IPS-18c (cell line): ENCODE data around the gene PHF21A.

Experiments
- H3K4me3 ChIP-seq: 2 replicates; pipeline ENCODE4 v1.7.0; 2013; ENCODE audit warnings: low read depth, mild to moderate bottlenecking, low read length, moderate library complexity; ENCODE audit not compliant: insufficient read depth
- H3K9me3 ChIP-seq: one replicate; pipeline ENCODE4 v1.6.1; 2013; ENCODE audit warnings: mild to moderate bottlenecking, low read length, moderate library complexity; ENCODE audit not compliant: control insufficient read depth, insufficient read depth

PHF21A gene

DNA sequence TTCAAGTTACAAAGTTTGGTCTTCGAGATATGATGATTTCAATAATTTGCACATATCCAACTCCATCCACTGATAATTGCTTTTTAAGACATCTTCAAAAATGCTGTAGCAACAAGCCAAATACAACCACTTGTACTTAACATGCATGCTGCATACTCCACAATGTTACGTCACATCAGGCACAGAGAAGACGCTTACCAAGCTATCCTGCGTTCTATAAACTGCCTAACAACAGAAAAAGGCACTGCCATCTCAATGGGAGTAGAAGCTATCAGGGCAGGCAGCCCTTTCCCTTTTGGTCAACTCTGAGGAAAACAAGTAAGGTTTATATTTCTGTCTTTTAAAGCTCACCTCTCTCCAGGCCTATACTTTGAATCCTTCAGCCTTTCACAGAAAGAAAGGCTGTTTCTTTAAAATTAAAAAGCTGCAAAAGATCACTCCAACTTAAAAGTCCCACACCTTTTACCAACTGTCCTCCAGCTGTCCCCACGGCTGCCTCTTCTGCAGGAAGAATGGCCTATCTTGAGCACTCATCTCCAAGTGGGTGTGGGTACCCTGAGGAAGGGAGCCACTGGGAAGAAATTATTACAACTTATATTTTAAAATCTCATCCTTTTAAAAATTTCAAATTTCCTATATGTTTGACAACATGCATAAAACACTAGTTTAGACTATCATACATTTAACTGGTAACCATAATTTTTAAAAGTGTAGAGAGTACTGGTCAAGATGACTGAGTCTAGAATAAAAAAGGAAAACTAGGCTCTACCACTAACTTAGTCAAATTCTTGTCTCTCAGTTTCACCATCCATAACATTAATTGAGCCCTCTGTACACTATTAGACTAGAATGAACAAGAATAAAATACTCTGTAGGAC, 14.5 kb downstream of the PHF21A start:
- Histone ChIP-seq H3K9me3 (no peaks in the 10 kb centered on the region), H3K4me3 (no peak overlapping the region)

DNA sequence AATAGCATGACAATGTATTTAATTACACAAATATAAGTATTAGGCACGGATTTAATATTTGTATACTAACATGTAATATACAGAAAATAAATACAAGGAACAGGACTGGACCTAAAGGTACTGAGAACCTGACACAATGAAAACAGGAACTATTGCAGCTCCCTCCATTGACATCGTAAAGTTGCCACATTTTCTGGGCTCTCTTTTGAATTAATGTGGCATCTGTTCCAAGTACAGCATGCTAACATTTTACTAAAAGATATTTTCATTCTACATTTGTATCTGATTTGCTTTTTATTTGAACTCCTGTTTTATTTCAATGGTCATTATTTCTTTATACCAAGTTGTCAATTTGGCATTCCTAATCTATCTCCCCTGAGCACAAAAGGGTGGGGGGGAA, 15.3 kb downstream of the PHF21A start:
- Histone ChIP-seq H3K9me3 (no peaks in the 10 kb centered on the region), H3K4me3 (no peak overlapping the region)

DNA sequence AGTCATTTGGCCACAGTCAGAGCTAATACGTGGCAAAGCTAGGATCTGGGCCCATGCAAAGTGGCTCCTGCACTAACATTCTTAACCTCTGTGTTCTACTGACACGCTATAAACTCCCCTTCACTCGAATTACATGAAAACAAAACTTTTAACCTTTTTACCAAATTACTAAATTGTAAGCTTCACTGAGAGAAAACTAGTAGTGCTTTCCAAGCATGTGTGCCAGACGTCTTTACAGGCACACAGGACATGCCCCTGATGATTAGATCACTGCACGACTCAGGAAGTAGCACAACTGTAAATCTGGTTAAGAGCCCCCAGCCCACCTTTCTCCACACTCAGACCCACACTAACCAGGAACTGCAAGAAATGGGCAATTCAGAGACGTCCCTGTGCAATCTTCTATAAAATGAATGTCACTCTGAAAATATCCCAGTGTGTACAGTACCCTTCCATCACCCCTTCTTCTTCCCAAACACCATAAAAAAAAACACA, 16.1 kb downstream of the PHF21A start:
- H3K9me3 ChIP-seq, result no peaks in the 10 kb centered on the region
- no peak overlapping the region for H3K4me3 ChIP-seq

DNA sequence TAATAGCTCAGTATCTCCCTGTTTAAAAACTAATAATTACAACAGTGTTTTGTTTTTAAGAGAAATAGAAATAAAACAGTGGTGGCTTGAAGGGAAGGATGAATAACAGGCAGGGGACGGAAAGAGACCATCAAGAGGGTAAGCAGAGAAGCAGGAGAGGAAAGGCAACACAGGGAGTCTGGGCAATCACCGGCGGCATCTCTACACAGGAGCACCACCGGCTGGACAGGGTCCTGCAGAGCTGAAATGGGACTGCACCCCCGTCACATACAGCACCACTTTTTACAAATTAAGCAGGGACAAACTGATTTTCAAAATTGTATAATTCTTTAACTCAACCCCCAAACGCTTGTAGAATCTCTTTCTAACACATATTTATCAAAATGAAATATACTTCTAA, 18.4 kb downstream of the PHF21A start:
- no peak overlapping the region for H3K4me3 ChIP-seq
- no peaks in the 10 kb centered on the region for H3K9me3 ChIP-seq

DNA sequence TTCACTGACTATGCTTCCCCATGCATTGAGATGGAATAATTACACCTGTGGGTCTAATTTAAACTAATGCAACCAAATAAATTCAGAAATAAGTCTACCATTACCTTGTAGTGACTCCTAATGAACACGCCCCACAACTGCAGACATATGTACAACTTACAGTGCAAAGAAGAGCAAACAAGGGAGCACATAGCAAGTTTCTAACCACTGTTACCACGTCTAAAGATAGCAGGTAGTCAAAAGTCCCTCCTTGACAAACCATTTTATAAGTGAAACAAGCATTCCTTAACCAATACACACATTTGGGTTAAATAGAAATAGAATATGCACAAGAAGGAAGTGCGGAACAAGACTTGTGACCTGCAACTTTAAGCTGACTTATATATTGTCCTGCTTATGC, 20.6 kb downstream of the PHF21A start:
- Histone ChIP-seq H3K9me3 (no peaks in the 10 kb centered on the region), H3K4me3 (no peak overlapping the region)

DNA sequence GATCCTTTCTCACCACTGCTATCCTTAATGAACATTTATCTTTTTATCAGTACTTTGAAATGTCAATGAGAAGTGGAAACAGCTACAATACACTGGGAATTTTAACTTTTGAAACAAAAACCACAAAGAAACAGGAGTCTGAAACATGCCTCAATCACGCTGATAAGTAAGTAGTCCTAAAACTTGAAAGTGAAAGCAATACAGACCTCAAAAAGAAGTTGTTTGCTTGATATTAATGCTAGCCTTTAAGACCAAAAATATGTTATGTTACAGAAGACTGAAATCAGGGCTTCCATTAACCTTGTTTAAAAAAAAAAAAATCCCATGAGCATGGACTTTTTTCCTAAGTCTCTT, 21.3 kb downstream of the PHF21A start:
- Histone ChIP-seq H3K9me3 (no peaks in the 10 kb centered on the region), H3K4me3 (no peak overlapping the region)

DNA sequence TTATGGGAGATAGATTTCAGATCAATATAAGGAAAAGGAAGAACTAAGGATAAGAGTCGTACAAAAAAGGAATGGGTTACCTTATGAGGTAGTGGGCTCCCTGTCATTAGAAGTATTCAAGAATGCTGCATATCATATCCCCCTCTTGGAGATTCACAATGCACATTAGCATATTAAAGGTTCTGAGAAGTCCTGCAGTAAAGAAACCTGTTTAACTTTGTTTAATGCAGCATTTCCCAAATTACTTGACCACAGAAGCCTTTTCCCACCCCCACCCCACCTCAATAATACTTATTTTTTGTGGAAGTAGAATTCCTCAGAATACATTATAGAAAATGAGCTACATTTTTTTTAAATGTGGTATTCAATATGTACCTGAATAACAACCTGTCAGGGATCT, 30.9 kb downstream of the PHF21A start:
- no peaks in the 10 kb centered on the region for H3K9me3 ChIP-seq
- H3K4me3 ChIP-seq, result no peak overlapping the region

DNA sequence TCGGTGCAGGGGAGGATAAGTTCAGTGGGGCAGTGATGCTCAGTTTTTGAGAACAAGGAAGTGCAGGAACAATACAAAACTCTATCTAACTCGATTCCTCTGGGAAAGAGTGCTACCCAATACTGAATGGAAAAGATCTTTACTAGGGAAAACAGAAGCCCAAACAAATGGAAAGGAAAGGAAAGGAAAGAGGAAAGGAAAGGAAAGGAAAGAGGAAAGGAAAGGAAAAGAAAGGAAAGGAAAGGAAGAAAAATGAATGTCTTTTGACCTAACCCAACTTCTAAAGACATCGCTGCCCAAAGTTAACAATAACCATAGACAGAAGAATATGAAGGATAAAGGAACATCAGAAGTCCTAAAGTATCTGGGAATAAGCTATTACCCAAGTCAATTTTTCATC, 41.6 kb downstream of the PHF21A start:
- Histone ChIP-seq H3K9me3 (no peaks in the 10 kb centered on the region), H3K4me3 (no peak overlapping the region)

DNA sequence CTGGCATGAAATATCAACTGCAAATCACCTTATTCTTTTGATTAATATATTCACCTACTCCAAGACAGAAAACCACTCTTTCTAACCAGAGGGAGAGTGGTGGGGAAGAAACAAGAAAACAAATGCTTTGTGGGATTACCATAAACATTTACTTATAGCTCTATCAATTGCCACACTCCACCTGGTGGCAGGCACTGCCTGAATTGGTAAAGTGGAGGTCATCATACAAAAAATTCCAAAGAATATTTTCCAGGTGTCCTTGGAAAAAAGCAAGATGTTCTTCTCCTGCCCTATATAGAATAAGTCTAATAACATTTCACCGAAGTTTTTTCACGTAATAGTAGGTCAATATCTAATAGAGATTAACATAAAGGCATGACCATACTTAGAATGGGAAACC, 45.3 kb downstream of the PHF21A start:
- Histone ChIP-seq H3K4me3 (no peak overlapping the region), H3K9me3 (no peaks in the 10 kb centered on the region)

DNA sequence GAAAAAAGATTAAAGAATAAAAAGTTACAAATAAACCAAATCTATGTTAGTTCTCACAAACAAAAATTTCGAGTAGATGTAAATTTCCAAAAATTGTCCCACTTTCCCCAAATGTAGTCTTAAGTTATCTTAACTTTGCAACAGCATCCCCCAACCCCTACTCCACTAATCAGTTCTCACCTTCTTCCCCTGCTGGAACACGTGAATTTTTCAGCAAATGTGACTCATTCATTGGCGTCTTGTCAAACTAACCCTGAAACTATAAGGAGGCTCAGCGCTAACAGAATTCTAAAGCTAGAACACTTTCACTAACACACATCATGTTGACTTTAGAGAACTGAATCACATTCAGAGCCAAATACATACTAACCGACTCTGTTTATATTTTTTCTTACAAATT, 46.1 kb downstream of the PHF21A start:
- Histone ChIP-seq H3K9me3 (no peaks in the 10 kb centered on the region), H3K4me3 (no peak overlapping the region)

DNA sequence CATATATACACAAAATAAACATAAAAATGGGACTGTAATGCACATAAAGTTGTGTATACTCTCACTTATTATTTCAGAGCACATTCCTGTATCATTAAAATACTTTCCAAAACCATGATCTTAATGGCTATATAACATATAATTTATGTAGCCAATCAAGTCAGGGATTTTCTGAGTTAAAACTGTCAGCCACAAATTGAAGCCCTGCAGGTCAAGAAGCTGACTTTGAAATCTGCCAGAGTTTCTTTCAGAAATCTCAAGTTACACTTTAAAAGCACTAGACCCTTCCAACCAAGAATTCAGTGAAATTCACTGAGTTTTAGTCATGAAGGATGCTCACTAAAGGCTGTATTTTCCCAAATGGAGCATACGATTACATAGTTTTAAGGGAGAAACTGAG, 47.6 kb downstream of the PHF21A start:
- Histone ChIP-seq H3K9me3 (no peaks in the 10 kb centered on the region), H3K4me3 (no peak overlapping the region)

DNA sequence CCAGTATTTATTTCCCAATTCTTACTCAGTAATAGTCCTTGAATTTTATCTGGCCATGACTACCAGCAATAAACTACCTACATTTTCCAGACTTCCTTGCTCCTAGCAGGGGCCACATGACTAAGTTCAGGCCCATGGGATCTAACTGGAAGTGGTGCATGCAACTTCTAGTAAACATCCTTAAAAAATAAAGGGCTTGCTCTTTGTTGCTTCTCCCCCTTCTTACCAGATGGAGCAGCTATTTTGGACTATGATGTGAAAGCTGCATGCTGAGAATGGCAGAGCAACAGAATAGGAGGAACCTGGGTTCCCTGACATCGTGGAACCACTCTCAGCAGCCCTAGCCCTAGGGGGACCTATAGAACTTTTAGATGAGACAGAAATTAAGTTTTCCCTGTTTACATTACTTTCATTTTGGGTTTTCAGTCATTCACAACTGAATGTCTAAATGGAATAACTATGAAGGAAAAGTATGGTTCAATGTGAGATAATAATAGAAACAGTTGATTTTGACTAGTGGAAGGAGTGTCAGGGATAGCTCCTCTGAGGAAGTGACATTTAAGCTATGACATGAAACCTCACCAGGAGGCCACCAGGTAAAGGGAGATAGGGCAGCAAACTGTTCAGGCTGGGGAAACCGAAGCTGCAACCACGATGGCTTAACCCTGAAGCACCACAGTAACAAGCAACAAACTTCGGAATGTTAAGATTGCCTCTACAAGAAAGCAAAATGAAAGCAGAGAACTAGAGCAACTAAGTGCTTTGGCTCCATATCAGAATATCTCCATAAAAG, 48.9 kb downstream of the PHF21A start:
- Histone ChIP-seq H3K4me3 (no peak overlapping the region), H3K9me3 (no peaks in the 10 kb centered on the region)

DNA sequence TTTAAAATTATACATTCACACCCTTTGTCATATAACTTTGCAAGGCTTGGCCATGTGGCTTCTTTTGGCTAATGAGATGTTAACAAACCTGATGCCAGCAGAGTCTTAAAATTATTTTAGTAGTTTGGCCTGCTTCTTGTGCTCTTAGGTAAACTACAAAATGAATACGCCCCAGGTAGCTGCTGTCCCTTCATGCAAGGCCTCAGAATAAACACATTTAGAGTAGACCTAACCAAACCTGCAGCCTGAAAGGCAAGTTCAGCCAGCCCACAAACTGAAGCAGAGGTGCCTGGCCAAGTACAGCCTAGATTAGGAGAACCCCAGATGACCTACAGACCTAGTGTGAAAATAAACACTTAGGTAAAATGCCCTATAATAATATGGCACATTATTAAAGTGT, 50.2 kb downstream of the PHF21A start:
- Histone ChIP-seq H3K4me3 (no peak overlapping the region), H3K9me3 (no peaks in the 10 kb centered on the region)

DNA sequence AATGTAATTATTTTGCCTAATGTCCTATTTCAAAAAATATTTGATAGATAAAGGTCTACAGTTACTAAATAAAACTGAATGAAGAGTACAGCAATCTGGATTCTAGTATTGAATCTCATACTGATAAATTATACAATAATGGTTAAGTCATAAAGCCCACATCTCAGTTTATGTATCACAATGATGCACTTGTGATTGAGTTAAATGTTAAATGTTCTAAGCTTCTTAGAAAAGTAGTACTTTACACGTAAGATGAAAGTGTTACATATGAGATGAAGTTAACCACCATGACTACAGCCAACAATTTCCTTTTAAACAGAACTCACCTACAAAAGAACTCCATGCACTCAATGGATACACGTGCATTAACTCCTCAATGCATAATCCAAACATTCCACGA, 51.7 kb downstream of the PHF21A start:
- Histone ChIP-seq H3K9me3 (no peaks in the 10 kb centered on the region), H3K4me3 (no peak overlapping the region)

DNA sequence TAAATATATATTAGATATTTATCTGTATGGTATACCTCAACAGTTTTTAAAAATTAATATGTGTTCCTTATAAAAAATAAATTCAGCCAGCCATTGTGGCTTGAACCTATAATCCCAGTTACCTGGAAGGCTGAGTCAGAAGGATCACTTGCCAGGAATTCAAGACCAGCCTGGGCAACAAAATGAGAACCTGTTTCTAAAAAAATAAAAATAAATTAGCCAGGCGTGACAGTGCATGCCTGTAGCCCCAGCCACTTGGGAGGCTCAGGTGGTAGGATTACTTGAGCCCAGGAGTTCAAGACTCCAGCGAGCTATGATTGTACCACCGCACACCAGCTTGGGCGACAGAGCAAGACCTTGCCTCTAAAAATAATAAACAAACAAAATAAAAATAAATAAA, 54.9 kb downstream of the PHF21A start:
- Histone ChIP-seq H3K4me3 (no peak overlapping the region), H3K9me3 (no peaks in the 10 kb centered on the region)

DNA sequence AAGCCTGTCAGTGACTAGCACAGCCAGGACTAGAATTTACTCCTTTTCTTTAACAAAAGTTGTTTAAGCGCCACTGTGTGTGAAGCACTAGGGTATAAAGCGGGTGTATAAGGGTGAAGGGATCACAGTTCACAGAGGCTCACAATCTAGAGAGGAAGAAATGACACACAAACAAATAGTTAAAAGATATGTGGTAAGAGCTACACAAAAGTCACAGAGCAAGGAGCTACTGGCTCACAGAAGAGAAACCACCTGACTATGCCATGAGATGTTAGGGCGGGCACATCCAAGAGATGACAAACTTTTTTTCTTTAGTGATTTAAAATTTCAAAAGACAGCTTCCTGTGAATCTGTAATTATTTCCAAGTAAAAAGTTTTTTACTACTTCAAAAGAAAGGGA, 55.6 kb downstream of the PHF21A start:
- no peaks in the 10 kb centered on the region for H3K9me3 ChIP-seq

DNA sequence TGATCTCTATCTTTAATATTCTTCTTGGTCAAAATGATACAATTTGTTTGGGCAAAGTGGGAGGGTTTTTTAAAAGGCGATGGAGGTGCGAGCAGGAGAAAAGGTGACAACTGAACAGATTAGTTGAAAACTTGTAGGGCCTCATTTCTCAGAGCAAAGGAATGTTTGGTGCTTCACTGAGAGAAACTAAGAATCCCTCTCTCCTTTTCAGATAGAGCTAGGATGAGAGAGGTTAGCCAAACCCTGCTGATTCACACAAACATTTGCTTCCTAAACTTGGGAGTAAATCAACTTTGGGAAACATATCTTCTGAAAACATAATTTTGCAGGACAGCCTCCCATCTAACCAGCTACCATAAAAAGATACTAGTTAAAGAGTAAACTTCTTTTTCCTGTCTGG, 57.0 kb downstream of the PHF21A start:
- Histone ChIP-seq H3K4me3 (no peak overlapping the region), H3K9me3 (no peaks in the 10 kb centered on the region)

More for the DNA sequence above, 55.6 kb downstream of the PHF21A start:
- no peak overlapping the region for H3K4me3 ChIP-seq

DNA sequence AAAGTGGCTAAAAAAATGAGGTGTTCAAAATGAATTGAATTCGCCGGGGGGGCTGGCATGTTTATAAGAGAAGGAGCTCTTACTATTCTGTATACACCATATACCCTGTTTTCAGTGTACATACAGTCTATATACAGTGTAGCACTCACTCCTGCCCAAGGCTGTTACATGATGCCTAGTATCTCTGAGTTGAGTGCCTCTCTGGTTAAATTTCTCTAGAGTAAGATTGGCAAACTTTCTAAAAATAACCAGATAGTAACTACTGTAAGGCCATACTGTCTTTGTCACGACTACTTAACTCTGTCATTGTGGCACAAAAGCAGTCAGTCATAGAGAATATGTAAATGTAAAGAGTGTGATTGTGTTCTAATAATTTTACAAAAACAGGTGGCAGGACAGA, 58.1 kb downstream of the PHF21A start:
- H3K9me3 ChIP-seq, result no peaks in the 10 kb centered on the region
- no peak overlapping the region for H3K4me3 ChIP-seq
